SK-N-SH treated with all-trans-retinoic acid at 6 μM for 48 hours (cell line): ENCODE measurements around the gene C9orf50.

Experiments used
- ATAC-seq: fragments of 200-7000 bp; cut with Tn5 transposase; 3 replicates; pipeline ENCODE4 v1.9.1; 2020; ENCODE audit warnings: mild to moderate bottlenecking, moderate library complexity
- ARNTL ChIP-seq: fragments of 450-650 bp; formaldehyde crosslinking; IDR thresholded peaks from 2 replicates; pipeline ENCODE4 v1.5.0; 2020; ENCODE audit warnings: low read depth, mild to moderate bottlenecking, moderate library complexity, borderline replicate concordance
- BACH2 ChIP-seq: fragments of 250-450 bp; sonication (Bioruptor Pico); IDR thresholded peaks from 2 replicates; pipeline ENCODE4 v1.9.0; 2021; ENCODE audit warnings: mild to moderate bottlenecking, borderline replicate concordance
- CSDC2 ChIP-seq: fragments of 250-450 bp; sonication (Bioruptor Pico); IDR thresholded peaks from 2 replicates; pipeline ENCODE4 v1.5.0; 2020; ENCODE audit warnings: mild to moderate bottlenecking, moderate library complexity
- GLIS3 ChIP-seq: fragments of 250-450 bp; sonication (Bioruptor Pico); IDR thresholded peaks from 2 replicates; pipeline ENCODE4 v1.5.0; 2020; ENCODE audit warnings: mild to moderate bottlenecking, moderate library complexity
- ISL1 ChIP-seq: fragments of 250-450 bp; sonication (Bioruptor Pico); IDR thresholded peaks from 2 replicates; pipeline ENCODE4 v2.1.2; 2022; ENCODE audit warnings: mild to moderate bottlenecking, moderate library complexity
- OSR1 ChIP-seq: fragments of 250-450 bp; sonication (Bioruptor Pico); IDR thresholded peaks from 2 replicates; pipeline ENCODE4 v1.8.0; 2022; ENCODE audit warnings: moderate library complexity, mild to moderate bottlenecking, inconsistent platforms
- PATZ1 ChIP-seq: fragments of 250-450 bp; sonication (Bioruptor Pico); IDR thresholded peaks from 2 replicates; pipeline ENCODE4 v1.8.0; 2020; ENCODE audit warnings: mild to moderate bottlenecking, moderate library complexity, borderline replicate concordance
- PPARA ChIP-seq: fragments of 250-450 bp; sonication (Bioruptor Pico); IDR thresholded peaks from 2 replicates; pipeline ENCODE4 v1.5.0; 2020; ENCODE audit warnings: mild to moderate bottlenecking, borderline replicate concordance
- RARB ChIP-seq: fragments of 250-450 bp; sonication (Bioruptor Pico); IDR thresholded peaks from 2 replicates; pipeline ENCODE4 v1.8.0; 2021; ENCODE audit warnings: mild to moderate bottlenecking, moderate library complexity
- SNAI2 ChIP-seq: fragments of 250-450 bp; sonication (Bioruptor Pico); IDR thresholded peaks from 2 replicates; pipeline ENCODE4 v1.5.0; 2020; ENCODE audit warnings: mild to moderate bottlenecking, moderate library complexity
- TCF4 ChIP-seq: fragments of 250-450 bp; sonication (Bioruptor Pico); IDR thresholded peaks from 2 replicates; pipeline ENCODE4 v1.8.0; 2021; ENCODE audit warnings: mild to moderate bottlenecking, moderate library complexity, borderline replicate concordance
- TOX ChIP-seq: fragments of 250-450 bp; sonication (Bioruptor Pico); IDR thresholded peaks from 2 replicates; pipeline ENCODE4 v1.8.0; 2021; ENCODE audit warnings: mild to moderate bottlenecking, moderate library complexity, borderline replicate concordance
- ZC3H10 ChIP-seq: fragments of 250-450 bp; sonication (Bioruptor Pico); IDR thresholded peaks from 2 replicates; pipeline ENCODE4 v1.5.1; 2021; ENCODE audit warnings: mild to moderate bottlenecking, moderate library complexity
- ZFP3 ChIP-seq: fragments of 250-450 bp; sonication (Bioruptor Pico); IDR thresholded peaks from 2 replicates; pipeline ENCODE4 v1.5.0; 2020; ENCODE audit warnings: mild to moderate bottlenecking, moderate library complexity
- ZFP30 ChIP-seq: fragments of 450-650 bp; formaldehyde crosslinking; IDR thresholded peaks from 2 replicates; pipeline ENCODE4 v1.5.0; 2022; ENCODE audit warnings: mild to moderate bottlenecking, moderate library complexity
- ZNF70 ChIP-seq: fragments of 450-650 bp; formaldehyde crosslinking; IDR thresholded peaks from 2 replicates; pipeline ENCODE4 v1.5.0; 2020; ENCODE audit warnings: mild to moderate bottlenecking, moderate library complexity
- TF ChIP-seq, protein P1 (sequence below): fragments of 250-450 bp; sonication (Bioruptor Pico); IDR thresholded peaks from 2 replicates; pipeline ENCODE4 v1.5.1; 2020; ENCODE audit warnings: low read depth, mild to moderate bottlenecking, moderate library complexity
- TF ChIP-seq, protein P2 (sequence below): fragments of 250-450 bp; sonication (Bioruptor Pico); IDR thresholded peaks from 2 replicates; pipeline ENCODE4 v1.5.1; 2021; ENCODE audit warnings: mild to moderate bottlenecking, moderate library complexity
- TF ChIP-seq, protein P3 (sequence below): fragments of 250-450 bp; sonication (Bioruptor Pico); IDR thresholded peaks from 2 replicates; pipeline ENCODE4 v1.8.0; 2021; ENCODE audit warnings: low read depth, mild to moderate bottlenecking, moderate library complexity, borderline replicate concordance

The C9orf50 gene

DNA sequence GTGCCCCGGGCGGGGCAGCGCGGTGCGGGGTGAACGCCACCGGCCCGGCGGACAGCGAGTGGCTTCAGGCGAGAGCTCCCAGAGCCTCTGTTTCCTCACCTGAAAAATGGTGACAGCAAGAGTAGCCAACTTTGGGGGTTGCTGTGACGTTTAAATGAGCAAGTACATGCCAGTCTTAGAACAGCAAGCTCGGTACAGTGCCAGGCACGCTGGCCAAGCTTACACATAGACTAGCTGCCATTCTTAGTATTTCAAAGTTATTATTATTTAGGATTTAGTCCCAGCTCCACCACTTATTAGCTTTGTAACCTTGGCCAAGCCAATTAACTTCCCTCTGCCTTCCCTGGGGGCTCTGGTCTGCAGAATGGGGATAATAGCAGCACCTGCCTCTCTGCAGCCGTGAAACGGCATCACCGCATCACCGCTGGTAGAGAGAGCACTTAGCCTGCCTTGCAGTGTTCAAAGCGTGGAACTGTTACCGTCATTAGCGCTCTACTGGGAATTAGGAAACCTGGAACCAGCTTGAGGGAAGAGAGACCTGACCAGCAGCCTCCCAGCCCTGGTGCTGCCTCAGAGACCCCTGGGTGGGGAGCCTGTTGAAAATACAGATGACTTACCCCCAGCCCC lies at the start of gene C9orf50:
Gene C9orf50, minus strand, starts transcription at position 433 of the 627 bp plus-strand sequence. CDS start 527 bp downstream, outside the sequence.
- no peak for ATAC-seq
- TF ChIP-seq, protein P1, sequence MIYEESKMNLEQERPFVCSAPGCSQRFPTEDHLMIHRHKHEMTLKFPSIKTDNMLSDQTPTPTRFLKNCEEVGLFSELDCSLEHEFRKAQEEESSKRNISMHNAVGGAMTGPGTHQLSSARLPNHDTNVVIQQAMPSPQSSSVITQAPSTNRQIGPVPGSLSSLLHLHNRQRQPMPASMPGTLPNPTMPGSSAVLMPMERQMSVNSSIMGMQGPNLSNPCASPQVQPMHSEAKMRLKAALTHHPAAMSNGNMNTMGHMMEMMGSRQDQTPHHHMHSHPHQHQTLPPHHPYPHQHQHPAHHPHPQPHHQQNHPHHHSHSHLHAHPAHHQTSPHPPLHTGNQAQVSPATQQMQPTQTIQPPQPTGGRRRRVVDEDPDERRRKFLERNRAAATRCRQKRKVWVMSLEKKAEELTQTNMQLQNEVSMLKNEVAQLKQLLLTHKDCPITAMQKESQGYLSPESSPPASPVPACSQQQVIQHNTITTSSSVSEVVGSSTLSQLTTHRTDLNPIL (CRISPR knock-in tag), result no peak

DNA sequence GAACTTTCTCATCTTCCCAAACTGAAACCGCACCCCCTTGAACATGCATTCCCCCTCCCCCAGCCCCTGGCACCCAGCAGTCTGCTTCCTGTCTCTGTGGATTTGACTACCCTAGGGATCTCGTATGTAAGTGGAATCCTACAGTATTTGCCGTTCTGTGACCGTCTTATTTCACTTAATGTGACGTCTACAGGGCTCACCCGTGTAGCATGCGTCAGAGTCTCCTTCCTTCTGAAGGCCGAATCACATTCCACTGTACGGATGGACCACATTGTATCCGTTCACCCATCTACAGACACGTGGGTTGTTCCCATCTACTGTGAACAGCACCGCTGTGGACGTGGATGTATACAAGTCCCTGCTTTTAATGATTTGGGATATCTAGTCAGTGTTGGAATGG lies 49.0 kb upstream of the C9orf50 start:
- TF ChIP-seq, protein P2, sequence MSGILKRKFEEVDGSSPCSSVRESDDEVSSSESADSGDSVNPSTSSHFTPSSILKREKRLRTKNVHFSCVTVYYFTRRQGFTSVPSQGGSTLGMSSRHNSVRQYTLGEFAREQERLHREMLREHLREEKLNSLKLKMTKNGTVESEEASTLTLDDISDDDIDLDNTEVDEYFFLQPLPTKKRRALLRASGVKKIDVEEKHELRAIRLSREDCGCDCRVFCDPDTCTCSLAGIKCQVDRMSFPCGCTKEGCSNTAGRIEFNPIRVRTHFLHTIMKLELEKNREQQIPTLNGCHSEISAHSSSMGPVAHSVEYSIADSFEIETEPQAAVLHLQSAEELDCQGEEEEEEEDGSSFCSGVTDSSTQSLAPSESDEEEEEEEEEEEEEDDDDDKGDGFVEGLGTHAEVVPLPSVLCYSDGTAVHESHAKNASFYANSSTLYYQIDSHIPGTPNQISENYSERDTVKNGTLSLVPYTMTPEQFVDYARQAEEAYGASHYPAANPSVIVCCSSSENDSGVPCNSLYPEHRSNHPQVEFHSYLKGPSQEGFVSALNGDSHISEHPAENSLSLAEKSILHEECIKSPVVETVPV (CRISPR knock-in tag), result no peak
- no peak for TF ChIP-seq SNAI2 (CRISPR knock-in tag)
- TF ChIP-seq ZFP3 (CRISPR knock-in tag), result no peak
- no peak for TF ChIP-seq PPARA
- no peak for TF ChIP-seq BACH2 (CRISPR knock-in tag)
- TF ChIP-seq TOX (CRISPR knock-in tag), result no peak
- TF ChIP-seq ZFP30 (CRISPR knock-in tag), result no peak
- TF ChIP-seq OSR1 (CRISPR knock-in tag), result no peak
- TF ChIP-seq TCF4 (CRISPR knock-in tag), result no peak
- TF ChIP-seq ARNTL (CRISPR knock-in tag), result no peak
- TF ChIP-seq ISL1, result no peak
- no peak for TF ChIP-seq RARB (CRISPR knock-in tag)
- no peak for ATAC-seq

DNA sequence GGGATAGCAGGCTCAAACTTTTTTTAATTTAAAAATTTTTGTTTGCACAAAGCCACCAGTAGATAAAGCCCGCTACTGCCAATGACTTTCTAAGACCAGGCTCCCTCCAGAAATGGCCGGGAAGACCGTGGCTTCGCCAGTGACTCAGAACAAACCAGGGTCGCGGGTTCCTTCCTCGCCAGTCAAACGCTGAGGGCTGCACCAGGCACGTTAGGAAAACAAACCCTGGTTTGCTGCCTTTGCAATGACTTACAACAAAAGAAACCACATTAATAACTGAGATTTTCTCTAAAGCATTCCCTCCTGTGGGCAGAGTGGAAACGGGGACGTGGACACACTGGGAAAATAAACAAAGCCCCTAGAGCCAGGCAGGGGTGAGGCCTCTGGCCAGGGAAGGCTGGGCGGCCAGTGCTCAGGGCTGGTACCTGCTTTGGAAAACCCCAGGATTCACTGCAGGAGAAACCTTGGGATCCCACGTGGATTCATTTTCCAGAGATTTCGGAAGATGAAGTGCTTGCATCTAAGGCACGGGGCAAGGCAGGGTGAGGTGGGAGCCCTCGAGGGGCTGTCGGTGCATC lies 48.3 kb upstream of the C9orf50 start:
- TF ChIP-seq PATZ1, result no peak
- TF ChIP-seq ZNF70 (CRISPR knock-in tag), result no peak
- no peak for TF ChIP-seq OSR1 (CRISPR knock-in tag)
- TF ChIP-seq ZFP30 (CRISPR knock-in tag), result no peak
- TF ChIP-seq RARB (CRISPR knock-in tag), result no peak
- no peak for TF ChIP-seq ISL1
- no peak for TF ChIP-seq ZFP3 (CRISPR knock-in tag)
- TF ChIP-seq, protein P2 (CRISPR knock-in tag), result no peak
- TF ChIP-seq SNAI2 (CRISPR knock-in tag), result no peak
- TF ChIP-seq CSDC2 (CRISPR knock-in tag), result no peak
- TF ChIP-seq ZC3H10 (CRISPR knock-in tag), result no peak
- no peak for TF ChIP-seq BACH2 (CRISPR knock-in tag)
- TF ChIP-seq GLIS3 (CRISPR knock-in tag), result no peak
- TF ChIP-seq, protein P3, sequence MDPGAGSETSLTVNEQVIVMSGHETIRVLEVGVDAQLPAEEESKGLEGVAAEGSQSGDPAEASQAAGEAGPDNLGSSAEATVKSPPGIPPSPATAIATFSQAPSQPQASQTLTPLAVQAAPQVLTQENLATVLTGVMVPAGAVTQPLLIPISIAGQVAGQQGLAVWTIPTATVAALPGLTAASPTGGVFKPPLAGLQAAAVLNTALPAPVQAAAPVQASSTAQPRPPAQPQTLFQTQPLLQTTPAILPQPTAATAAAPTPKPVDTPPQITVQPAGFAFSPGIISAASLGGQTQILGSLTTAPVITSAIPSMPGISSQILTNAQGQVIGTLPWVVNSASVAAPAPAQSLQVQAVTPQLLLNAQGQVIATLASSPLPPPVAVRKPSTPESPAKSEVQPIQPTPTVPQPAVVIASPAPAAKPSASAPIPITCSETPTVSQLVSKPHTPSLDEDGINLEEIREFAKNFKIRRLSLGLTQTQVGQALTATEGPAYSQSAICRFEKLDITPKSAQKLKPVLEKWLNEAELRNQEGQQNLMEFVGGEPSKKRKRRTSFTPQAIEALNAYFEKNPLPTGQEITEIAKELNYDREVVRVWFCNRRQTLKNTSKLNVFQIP, result no peak
- TF ChIP-seq, protein P1 (CRISPR knock-in tag), result no peak
- TF ChIP-seq, all 23 proteins: peak for 0
- ATAC-seq, result no peak
